ENCODE measurements around the gene CSNK2B.

GRCh38 chr6:31662124-31662723 is 3.7 kb upstream of the CSNK2B start:
- TF ChIP-seq POLR2A (conservative IDR thresholded peaks at IDR 0.05) (no peak), BCOR (IDR thresholded peaks at IDR 0.05) (no peak), HBP1 (CRISPR knock-in tag; IDR thresholded peaks at IDR 0.05) (no peak), U2AF2 (optimal IDR thresholded peaks at IDR 0.05; ENCODE audit: low read depth, low read length) (no peak), SMC3 (conservative IDR thresholded peaks at IDR 0.05; ENCODE audit: insufficient read depth, low read depth, low read length) (no peak), EZH2 (IDR thresholded peaks at IDR 0.05; ENCODE audit: borderline replicate concordance, low read depth, low read length) (no peak)
